Heart right ventricle (tissue), 16 donors: ENCODE data around the gene PARD6A. TPM values are rescaled to one million over a fixed set of nuclear protein-coding genes. Genes with fewer than 3 reads are reported as not detected.

ENCODE experiments used
- ATAC-seq, 8 donors: fragments of 200-7000 bp; cut with Tn5 transposase; one replicate each; pipeline ENCODE4 v1.9.1; 2020; ENCODE audit warnings: mild to moderate bottlenecking in 8 of 8, moderate library complexity in 8 of 8, moderate number of reproducible peaks in 1 of 8
- DNase-seq, 2 donors: peaks; one replicate each; pipeline ENCODE4 v3.0.0-alpha.2; 2020
- H3K27ac ChIP-seq, 10 donors: fragments of 200-600 bp; sonication (generic) in 2 of 10; one replicate each; pipeline versions ENCODE4 v1.5.0 to v1.8.0; 2020 to 2022; ENCODE audit warnings: mild to moderate bottlenecking in 3 of 10
- H3K27me3 ChIP-seq, 7 donors: fragments of 200-600 bp; one replicate each; pipeline ENCODE4 v1.8.0; 2021 to 2022; ENCODE audit warnings: mild to moderate bottlenecking in 2 of 7
- H3K36me3 ChIP-seq, 9 donors: fragments of 200-600 bp; sonication (generic) in 1 of 9; one replicate each; pipeline versions ENCODE4 v1.5.0 to v1.8.0; 2020 to 2022; ENCODE audit warnings: mild to moderate bottlenecking in 2 of 9
- H3K4me1 ChIP-seq, 9 donors: fragments of 200-600 bp; sonication (generic) in 1 of 9; one replicate each; pipeline versions ENCODE4 v1.5.0 to v1.8.0; 2020 to 2022; ENCODE audit warnings: mild to moderate bottlenecking in 4 of 9
- H3K4me3 ChIP-seq, 10 donors: fragments of 200-600 bp; sonication (generic) in 2 of 10; one replicate each; pipeline versions ENCODE4 v1.5.0 to v1.8.0; 2020 to 2022; ENCODE audit warnings: mild to moderate bottlenecking in 7 of 10, moderate library complexity in 2 of 10
- H3K9me3 ChIP-seq, 11 donors: fragments of 200-600 bp in 10 of 11; sonication (generic) in 2 of 11; one replicate each; pipeline versions ENCODE4 v1.5.0 to v1.8.0; 2013 to 2022; ENCODE audit warnings: mild to moderate bottlenecking in 2 of 11, control low read depth in 1 of 11, moderate library complexity in 1 of 11
- WGBS, 2 donors: extraction: QIAGEN DNeasy Blood & Tissue Kit; methylation state at CpG; one replicate each; pipeline ENCODE4 v1.1.7; 2013; ENCODE audit warnings: inconsistent platforms in 1 of 2; 5-methylcytosine and 5-hydroxymethylcytosine counted together
- intact Hi-C, 10 donors: fragments of 100-400 bp; cut with DNase I; formaldehyde crosslinking; loops; one replicate each; pipeline versions ENCODE4 v1.11.1 to v1.14.2; 2022
- polyA plus RNA-seq, 2 donors: library from polyadenylated mRNA; stranded (reverse); fragments of 200-250 nt; gene quantifications; one replicate each; pipeline ENCODE4 v1.2.3, GENCODE V29; 2013
- total RNA-seq, 10 donors: library from RNA; stranded (reverse); fragmentation: NEBNext Ultra II Directional in 3 of 10; extraction: Animal tissue kit (Norgen Biotek cat#: 25700) in 3 of 10; gene quantifications; one replicate each; pipeline versions ENCODE4 v1.2.1 to v1.2.4, GENCODE V29; 2021 to 2023
- TF ChIP-seq, protein P1 (sequence below), 9 donors: fragments of 200-600 bp; sonication (generic) in 2 of 9; IDR thresholded peaks; one replicate each; pipeline versions ENCODE4 v1.5.0 to v1.8.0; 2021 to 2022; ENCODE audit warnings: antibody characterized with exemption in 9 of 9, mild to moderate bottlenecking in 5 of 9, moderate library complexity in 1 of 9
- donor health status: Arrhythmogenic right ventricular cardiomyopathy.
- donor health status: ischemic (EF 13 %, LVEDD 7.1; RV severe dilation, severe dysfunction).
- donor health status: healthy with polysubstance abuse.
- donor health status: DM: no; HTN: yes; CAD: no.
- donor health status: DM: no; HTN: no; CAD: no.
- donor health status: ischemic (EF 25% LVEDD 6.9; RV normal size, moderate dysfunction).
- donor health status: ischemic (EF 25% LVEDD 5.7; RV mildly dilated, moderate dysfunction).
- donor health status: healthy.
- donor health status: DM: yes; HTN: yes; CAD: no.
- donor health status: Ischemic cardiomyopathy.
- donor health status: ischemic (EF 35%, LVEDD 5.7; RV mildly dilated, moderate dysfunction).
- donor health status: nonischemic (EF 11% LVEDD 7.7; RV severe dilation, severe dysfunction).
- donor health status: DM: yes; HTN: yes; CAD: no.
- donor health status: PGD.
- donor health status: ischemic (EF 29% LVEDD 5.4; RV normal size, mild dysfunction).
- donor health status: nonischemic (EF 23%, LVEDD 6.1; RV moderate dilation, normal function).

Gene PARD6A
- total and polyA plus RNA-seq, 12 donors, result 1.7 to 5.9 (median 2.4) TPM

DNA sequence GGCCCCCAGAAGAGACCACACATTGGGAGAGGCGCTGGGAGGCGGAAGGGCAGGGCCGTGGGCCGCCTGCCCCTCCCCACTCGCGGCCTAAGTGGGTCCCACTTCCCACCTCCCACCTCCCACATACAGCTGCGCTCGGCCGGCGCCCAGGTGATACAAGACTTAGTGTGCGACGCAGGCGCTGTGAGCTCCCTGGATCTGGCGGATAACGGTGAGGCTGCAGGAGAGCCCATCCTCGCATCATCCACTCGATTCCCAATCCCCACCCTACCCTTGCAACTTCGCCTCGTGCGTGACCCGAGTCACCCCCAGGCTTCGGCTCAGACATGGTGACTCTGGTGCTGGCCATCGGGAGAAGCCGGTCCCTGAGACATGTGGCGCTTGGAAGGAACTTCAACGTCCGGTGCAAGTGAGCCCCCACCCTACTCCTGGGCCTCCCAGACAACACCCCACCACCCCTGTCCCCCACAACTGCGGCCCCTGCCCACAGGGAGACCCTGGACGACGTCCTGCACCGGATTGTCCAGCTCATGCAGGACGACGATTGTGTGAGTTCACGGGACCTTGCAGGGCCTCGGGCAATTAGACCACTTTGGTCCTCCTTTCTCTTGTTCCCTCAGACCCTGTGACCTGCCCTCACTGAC is 11.9 kb upstream of the PARD6A start:
- Histone ChIP-seq H3K27ac (no peak overlapping the region), H3K4me1 (peaks cover 3 to 41% (median 18%) of the 10 kb centered on the region in 9 donors), H3K36me3 (no peaks in the 10 kb centered on the region), H3K4me3 (no peak overlapping the region), H3K9me3 (no peaks in the 10 kb centered on the region), H3K27me3 (peaks cover 24 to 95% (median 85%) of the 10 kb centered on the region in 7 donors)
- TF ChIP-seq, protein P1, sequence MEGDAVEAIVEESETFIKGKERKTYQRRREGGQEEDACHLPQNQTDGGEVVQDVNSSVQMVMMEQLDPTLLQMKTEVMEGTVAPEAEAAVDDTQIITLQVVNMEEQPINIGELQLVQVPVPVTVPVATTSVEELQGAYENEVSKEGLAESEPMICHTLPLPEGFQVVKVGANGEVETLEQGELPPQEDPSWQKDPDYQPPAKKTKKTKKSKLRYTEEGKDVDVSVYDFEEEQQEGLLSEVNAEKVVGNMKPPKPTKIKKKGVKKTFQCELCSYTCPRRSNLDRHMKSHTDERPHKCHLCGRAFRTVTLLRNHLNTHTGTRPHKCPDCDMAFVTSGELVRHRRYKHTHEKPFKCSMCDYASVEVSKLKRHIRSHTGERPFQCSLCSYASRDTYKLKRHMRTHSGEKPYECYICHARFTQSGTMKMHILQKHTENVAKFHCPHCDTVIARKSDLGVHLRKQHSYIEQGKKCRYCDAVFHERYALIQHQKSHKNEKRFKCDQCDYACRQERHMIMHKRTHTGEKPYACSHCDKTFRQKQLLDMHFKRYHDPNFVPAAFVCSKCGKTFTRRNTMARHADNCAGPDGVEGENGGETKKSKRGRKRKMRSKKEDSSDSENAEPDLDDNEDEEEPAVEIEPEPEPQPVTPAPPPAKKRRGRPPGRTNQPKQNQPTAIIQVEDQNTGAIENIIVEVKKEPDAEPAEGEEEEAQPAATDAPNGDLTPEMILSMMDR (IDR thresholded peaks at IDR 0.05), result no peak
- intact Hi-C loops, result loop anchor here in 3 of 10 donors (5.0 to 10.0 kb wide), 2 partner anchors 104 to 127 kb away; no protein-coding TSS in a partner anchor
- 42 to 50% methylated on average over 35 of the region's 35 CpGs for WGBS, 2 donors
- DNase-seq (no peak), ATAC-seq (no peak)

DNA sequence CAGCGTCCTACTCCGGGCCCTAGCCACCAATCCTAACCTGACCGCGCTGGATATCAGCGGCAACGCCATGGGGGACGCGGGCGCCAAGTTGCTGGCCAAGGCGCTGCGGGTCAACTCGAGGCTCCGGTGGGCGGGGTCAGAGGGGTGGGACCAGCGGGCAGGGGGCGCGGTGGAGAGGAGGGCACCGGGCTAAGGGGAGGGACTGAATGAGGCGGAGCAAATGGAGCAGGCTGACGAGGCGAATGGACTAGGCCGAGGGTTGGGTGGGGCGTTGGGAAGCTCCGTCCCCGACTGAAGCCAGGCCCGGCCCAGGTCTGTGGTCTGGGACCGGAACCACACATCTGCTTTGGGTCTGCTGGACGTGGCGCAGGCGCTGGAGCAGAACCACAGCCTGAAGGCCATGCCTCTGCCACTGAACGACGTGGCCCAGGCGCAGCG is 11.2 kb upstream of the PARD6A start:
- peak in 5 of 8 donors; percentile 17 to 43 (median 28) for ATAC-seq
- peak in 1 of 2 donors; percentile 47 for DNase-seq
- H3K4me3 ChIP-seq, result no peak overlapping the region
- H3K27ac ChIP-seq, result no peak overlapping the region
- H3K36me3 ChIP-seq, result no peaks in the 10 kb centered on the region
- TF ChIP-seq, protein P1 (IDR thresholded peaks at IDR 0.05), result no peak
- intact Hi-C loops, result loop anchor here in 3 of 10 donors (5.0 to 10.0 kb wide), 2 partner anchors 105 to 127 kb away; no protein-coding TSS in a partner anchor
- 9 to 18% methylated on average over 30 to 34 of the region's 34 CpGs for WGBS, 2 donors
- H3K4me1 ChIP-seq, result peaks cover 3 to 42% (median 16%) of the 10 kb centered on the region in 9 donors
- peaks cover 24 to 100% (median 92%) of the 10 kb centered on the region in 7 donors for H3K27me3 ChIP-seq
- no peaks in the 10 kb centered on the region for H3K9me3 ChIP-seq

DNA sequence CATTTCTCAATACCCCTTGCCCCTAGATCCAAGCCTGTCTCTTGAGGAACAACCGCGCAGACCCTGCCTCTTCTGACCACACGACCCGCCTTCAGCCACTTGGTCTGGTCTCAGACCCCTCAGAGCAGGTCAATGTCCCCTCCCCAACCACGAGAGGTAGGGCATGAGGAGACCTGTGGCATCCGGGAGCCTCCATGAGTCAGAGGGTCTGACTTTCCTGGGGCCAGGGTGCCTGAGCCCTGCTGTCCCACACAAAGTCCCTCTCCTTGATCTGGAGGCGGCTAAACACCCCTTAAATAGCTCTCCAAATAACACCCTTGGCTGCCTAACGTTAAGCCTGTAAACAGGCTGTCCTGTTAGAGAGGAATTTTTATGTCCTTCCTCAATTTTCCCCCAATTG is 10.7 kb upstream of the PARD6A start:
- TF ChIP-seq, protein P1 (IDR thresholded peaks at IDR 0.05), result no peak
- ATAC-seq (no peak), DNase-seq (no peak)
- Histone ChIP-seq H3K27me3 (peaks cover 24 to 100% (median 94%) of the 10 kb centered on the region in 7 donors), H3K4me3 (no peak overlapping the region), H3K4me1 (peaks cover 3 to 36% (median 15%) of the 10 kb centered on the region in 9 donors), H3K9me3 (no peaks in the 10 kb centered on the region), H3K27ac (no peak overlapping the region), H3K36me3 (no peaks in the 10 kb centered on the region)
- 63 to 64% methylated on average over 8 of the region's 8 CpGs for WGBS, 2 donors
- intact Hi-C loops, result loop anchor here in 2 of 10 donors (5.0 to 10.0 kb wide), 2 partner anchors 85 to 88 kb away; partner anchors contain the start of gene CTCF (in 2 of the 2)

GRCh38 chr16:67651039-67651438 is 9.7 kb upstream of the PARD6A start:
- DNase-seq, result no peak
- Histone ChIP-seq H3K9me3 (no peaks in the 10 kb centered on the region), H3K27ac (no peak overlapping the region), H3K4me1 (peaks cover 3 to 29% (median 15%) of the 10 kb centered on the region in 9 donors), H3K4me3 (no peak overlapping the region), H3K27me3 (peaks cover 15 to 99% (median 90%) of the 10 kb centered on the region in 7 donors), H3K36me3 (no peaks in the 10 kb centered on the region)
- 86 to 92% methylated on average over 7 of the region's 7 CpGs for WGBS, 2 donors
- TF ChIP-seq, protein P1 (IDR thresholded peaks at IDR 0.05), result no peak
- intact Hi-C loops, result loop anchor here in 2 of 10 donors (5.0 to 10.0 kb wide), 2 partner anchors 86 to 89 kb away; partner anchors contain the start of gene CTCF (in 2 of the 2)
- no peak for ATAC-seq
